Measurements from ENCODE around the gene TANK.
A peak's percentile ranks its signal among the peaks of the same experiment; 100 is the strongest.
"Not testable (repeated sequence)": the region's sequence is repeated elsewhere in the genome, so short reads cannot be mapped to it uniquely, and the experiment has no call there.

Gene TANK

GRCh38 chr2:161131804-161132203 lies 28.4 kb upstream of the TANK start:
- Histone ChIP-seq H3K36me3 (ENCODE audit: insufficient read depth, low read length) (no peaks in the 10 kb centered on the region), H3K4me1 (ENCODE audit: insufficient read depth, low read length) (no peaks in the 10 kb centered on the region), H3K9me3 (ENCODE audit: insufficient read depth, low read length, severe bottlenecking) (no peaks in the 10 kb centered on the region), H3K27me3 (ENCODE audit: insufficient read depth, low read length, poor library complexity) (no peaks in the 10 kb centered on the region), H3K27ac (ENCODE audit: low read length) (no peak overlapping the region), H4K20me1 (ENCODE audit: insufficient read depth, low read length) (no peaks in the 10 kb centered on the region), H3K79me2 (ENCODE audit: insufficient read depth, low read length) (no peaks in the 10 kb centered on the region), H3K9ac (ENCODE audit: low read depth, low read length) (no peak overlapping the region), H3K4me2 (ENCODE audit: insufficient read depth, low read length) (no peak overlapping the region), H3K4me3 (ENCODE audit: low read depth in 1 of 2, low read length in 2 of 2) (no peak overlapping the region), H2AFZ (ENCODE audit: low read depth, low read length) (no peak overlapping the region)
- TF ChIP-seq CTCF (IDR thresholded peaks at IDR 0.05; ENCODE audit: borderline replicate concordance, extremely low read depth, low read length, poor library complexity, severe bottlenecking) (no peak), EZH2 (IDR thresholded peaks at IDR 0.05; ENCODE audit: borderline replicate concordance, low read depth, low read length, severe bottlenecking) (no peak)
- no peak for DNase-seq
- no peak for ATAC-seq (ENCODE audit: insufficient read depth, low read depth)

- H3K27me3 ChIP-seq (ENCODE audit: insufficient read depth, low read length, poor library complexity); DNase-seq; ATAC-seq (ENCODE audit: insufficient read depth, low read depth); H3K4me2 ChIP-seq (ENCODE audit: insufficient read depth, low read length); H3K4me1 ChIP-seq (ENCODE audit: insufficient read depth, low read length); H3K27ac ChIP-seq (ENCODE audit: low read length); H3K9me3 ChIP-seq (ENCODE audit: insufficient read depth, low read length, severe bottlenecking); H3K36me3 ChIP-seq (ENCODE audit: insufficient read depth, low read length); H4K20me1 ChIP-seq (ENCODE audit: insufficient read depth, low read length); H3K79me2 ChIP-seq (ENCODE audit: insufficient read depth, low read length); H3K4me3 ChIP-seq (ENCODE audit: low read depth in 1 of 2, low read length in 2 of 2); H2AFZ ChIP-seq (ENCODE audit: low read depth, low read length); H3K9ac ChIP-seq (ENCODE audit: low read depth, low read length): not testable (repeated sequence)
Observed at GRCh38 chr2:161132384-161132783, 27.8 kb upstream of the TANK start.

- H3K36me3 ChIP-seq (ENCODE audit: insufficient read depth, low read length) = no peaks in the 10 kb centered on the region
- DNase-seq = no peak
- no peaks in the 10 kb centered on the region for H3K4me1 ChIP-seq (ENCODE audit: insufficient read depth, low read length)
- no peak overlapping the region for H3K4me2 ChIP-seq (ENCODE audit: insufficient read depth, low read length)
- TF ChIP-seq EZH2 (IDR thresholded peaks at IDR 0.05; ENCODE audit: borderline replicate concordance, low read depth, low read length, severe bottlenecking) (no peak), CTCF (IDR thresholded peaks at IDR 0.05; ENCODE audit: borderline replicate concordance, extremely low read depth, low read length, poor library complexity, severe bottlenecking) (no peak)
- no peaks in the 10 kb centered on the region for H4K20me1 ChIP-seq (ENCODE audit: insufficient read depth, low read length)
- no peak for ATAC-seq (ENCODE audit: insufficient read depth, low read depth)
- H3K79me2 ChIP-seq (ENCODE audit: insufficient read depth, low read length) = no peaks in the 10 kb centered on the region
- no peak overlapping the region for H2AFZ ChIP-seq (ENCODE audit: low read depth, low read length)
- no peaks in the 10 kb centered on the region for H3K27me3 ChIP-seq (ENCODE audit: insufficient read depth, low read length, poor library complexity)
- no peaks in the 10 kb centered on the region for H3K9me3 ChIP-seq (ENCODE audit: insufficient read depth, low read length, severe bottlenecking)
- H3K9ac ChIP-seq (ENCODE audit: low read depth, low read length) = no peak overlapping the region
- H3K4me3 ChIP-seq (ENCODE audit: low read depth in 1 of 2, low read length in 2 of 2) = no peak overlapping the region
- H3K27ac ChIP-seq (ENCODE audit: low read length) = no peak overlapping the region
Observed at GRCh38 chr2:161133366-161133765, 26.9 kb upstream of the TANK start.

- Histone ChIP-seq H3K4me2 (ENCODE audit: insufficient read depth, low read length) (no peak overlapping the region), H3K79me2 (ENCODE audit: insufficient read depth, low read length) (no peaks in the 10 kb centered on the region), H3K4me3 (ENCODE audit: low read depth in 1 of 2, low read length in 2 of 2) (no peak overlapping the region), H2AFZ (ENCODE audit: low read depth, low read length) (peak overlapping the region; percentile 36; the same call in 1 of the 2 replicates), H3K9ac (ENCODE audit: low read depth, low read length) (no peak overlapping the region), H4K20me1 (ENCODE audit: insufficient read depth, low read length) (no peaks in the 10 kb centered on the region), H3K9me3 (ENCODE audit: insufficient read depth, low read length, severe bottlenecking) (no peaks in the 10 kb centered on the region), H3K36me3 (ENCODE audit: insufficient read depth, low read length) (no peaks in the 10 kb centered on the region), H3K27ac (ENCODE audit: low read length) (no peak overlapping the region), H3K4me1 (ENCODE audit: insufficient read depth, low read length) (no peaks in the 10 kb centered on the region; the same call in 1 of the 2 replicates), H3K27me3 (ENCODE audit: insufficient read depth, low read length, poor library complexity) (no peaks in the 10 kb centered on the region)
- no peak for ATAC-seq (ENCODE audit: insufficient read depth, low read depth)
- DNase-seq = no peak
- TF ChIP-seq EZH2 (IDR thresholded peaks at IDR 0.05; ENCODE audit: borderline replicate concordance, low read depth, low read length, severe bottlenecking) (no peak), CTCF (IDR thresholded peaks at IDR 0.05; ENCODE audit: borderline replicate concordance, extremely low read depth, low read length, poor library complexity, severe bottlenecking) (no peak)
Observed at GRCh38 chr2:161134547-161135518, 25.4 kb upstream of the TANK start.
